Fibroblast of mammary gland (primary cell): ENCODE results near the gene GALNT10.

Experiments
- DNase-seq: peaks from one replicate; pipeline ENCODE4 v3.0.0-alpha.2; 2010; ENCODE audit warnings: low read depth
- H3K4me3 ChIP-seq: 2 replicates; pipeline ENCODE4 v1.5.1; 2011; ENCODE audit warnings: low read depth, mild to moderate bottlenecking, low read length, moderate library complexity; ENCODE audit not compliant: control insufficient read depth
- CTCF ChIP-seq: conservative IDR thresholded peaks from 2 replicates; pipeline ENCODE4 v1.5.1; 2011; ENCODE audit warnings: low read depth, low read length, inconsistent platforms; ENCODE audit not compliant: control insufficient read depth, insufficient read depth

GALNT10 gene

GRCh38 chr5:154418344-154418820 lies 227.8 kb downstream of the GALNT10 start:
- DNase-seq, result no peak
- no peak for TF ChIP-seq CTCF
- no peak overlapping the region for H3K4me3 ChIP-seq

- H3K4me3 ChIP-seq, result no peak overlapping the region
- DNase-seq, result no peak
- TF ChIP-seq CTCF, result no peak
These were observed 228.7 kb downstream of the GALNT10 start for GRCh38 chr5:154419236-154419635.

- no peak overlapping the region for H3K4me3 ChIP-seq
- TF ChIP-seq CTCF, result peak; percentile 48
- peak; percentile 31 for DNase-seq
These were observed 231.3 kb downstream of the GALNT10 start for GRCh38 chr5:154421868-154422267.

GRCh38 chr5:154422298-154422697 lies 231.8 kb downstream of the GALNT10 start:
- no peak overlapping the region for H3K4me3 ChIP-seq
- no peak for DNase-seq
- TF ChIP-seq CTCF, result no peak

- no peak for DNase-seq
- TF ChIP-seq CTCF, result no peak
These were observed 237.7 kb downstream of the GALNT10 start for GRCh38 chr5:154428208-154428607.

GRCh38 chr5:154429341-154429740 lies 238.8 kb downstream of the GALNT10 start:
- DNase-seq, result no peak
- no peak for TF ChIP-seq CTCF
- H3K4me3 ChIP-seq, result no peak overlapping the region

More at GRCh38 chr5:154428208-154428607, 237.7 kb downstream of the GALNT10 start:
- no peak overlapping the region for H3K4me3 ChIP-seq

- no peak for DNase-seq
- H3K4me3 ChIP-seq, result no peak overlapping the region
- no peak for TF ChIP-seq CTCF
These were observed 239.9 kb downstream of the GALNT10 start for GRCh38 chr5:154430466-154430865.
